Panc1 (cell line): ENCODE measurements around the gene TXNDC16. TPM values are rescaled to one million over a fixed set of nuclear protein-coding genes. Genes with fewer than 3 reads are reported as not detected.

Experiments
- ATAC-seq: fragments of 200-7000 bp; cut with Tn5 transposase; 2 replicates; pipeline ENCODE4 v1.9.1; 2020; ENCODE audit warnings: mild to moderate bottlenecking, moderate library complexity
- BruUV-seq: library from RNA; stranded (reverse); fragments of 400-500 nt; replicated peaks from 2 replicates; lab custom pipeline; 2021; lab: Mats Ljungman, UMichigan
- CTCF ChIA-PET: fragments of 300-600 bp; sonication (Branson Sonifier 250); formaldehyde crosslinking; loops from one replicate; lab custom pipeline; 2022; ENCODE audit warnings: antibody characterized with exemption; lab: Charles Lee
- POLR2A ChIA-PET: fragments of 300-600 bp; sonication (Branson Sonifier 250); formaldehyde crosslinking; loops from one replicate; lab custom pipeline; 2022; ENCODE audit warnings: antibody characterized with exemption; lab: Charles Lee
- DNase-seq: peaks from one replicate; pipeline ENCODE4 v3.0.0-alpha.2; 2010; ENCODE audit warnings: low read depth, low spot score
- H3K27ac ChIP-seq: 2 replicates; pipeline ENCODE4 v1.5.1; 2011; ENCODE audit warnings: mild to moderate bottlenecking, low read length, inconsistent platforms
- H3K27me3 ChIP-seq: fragments of 200-500 bp; sonication (Bioruptor generic); 2 replicates; pipeline ENCODE4 v1.6.0; 2014; ENCODE audit warnings: low read length, inconsistent platforms; ENCODE audit not compliant: control insufficient read depth, insufficient read depth
- H3K36me3 ChIP-seq: fragments of 200-500 bp; sonication (Bioruptor generic); 2 replicates; pipeline ENCODE4 v1.5.1; 2014; ENCODE audit warnings: inconsistent platforms, mild to moderate bottlenecking, low read length, moderate library complexity; ENCODE audit not compliant: control insufficient read depth, insufficient read depth
- H3K4me1 ChIP-seq: 2 replicates; pipeline ENCODE4 v1.5.1; 2011; ENCODE audit warnings: inconsistent platforms, mild to moderate bottlenecking, low read length, moderate library complexity; ENCODE audit not compliant: control insufficient read depth, insufficient read depth
- H3K4me3 ChIP-seq, 2 experiments: 2 replicates each; pipeline ENCODE4 v1.5.1; 2011 to 2012; ENCODE audit warnings: low read depth in 2 of 2, low read length in 2 of 2, mild to moderate bottlenecking in 2 of 2, inconsistent platforms in 1 of 2, moderate library complexity in 1 of 2
- H3K9me3 ChIP-seq: fragments of 200-500 bp; sonication (Bioruptor generic); 2 replicates; pipeline ENCODE4 v1.5.1; 2014; ENCODE audit warnings: low read depth, mild to moderate bottlenecking, inconsistent platforms, low read length, moderate library complexity; ENCODE audit not compliant: control insufficient read depth, insufficient read depth
- CTCF ChIP-seq: fragments of 450-650 bp; IDR thresholded peaks from 2 replicates; pipeline ENCODE4 v1.5.1; 2017; ENCODE audit warnings: mild to moderate bottlenecking
- POLR2AphosphoS5 ChIP-seq: IDR thresholded peaks from 2 replicates; pipeline ENCODE4 v1.6.1; 2012; ENCODE audit warnings: mild to moderate bottlenecking, low read depth, low read length, moderate library complexity
- REST ChIP-seq, 2 experiments: IDR thresholded peaks; 2 replicates each; pipeline ENCODE4 v1.6.1; 2011 to 2012; ENCODE audit warnings: low read depth in 2 of 2, control low read depth in 1 of 2, low read length in 1 of 2, mild to moderate bottlenecking in 1 of 2, moderate library complexity in 1 of 2; ENCODE audit not compliant: insufficient read depth in 1 of 2
- SIN3A ChIP-seq: IDR thresholded peaks from 2 replicates; pipeline ENCODE4 v1.6.1; 2012; ENCODE audit warnings: low read depth, mild to moderate bottlenecking, low read length, moderate library complexity, borderline replicate concordance; ENCODE audit not compliant: insufficient read depth
- TCF7L2 ChIP-seq: IDR thresholded peaks from 2 replicates; pipeline ENCODE4 v1.6.1; 2011; ENCODE audit warnings: mild to moderate bottlenecking, low read depth, low read length, inconsistent platforms
- in situ Hi-C: cut with HindIII; loops from 2 replicates; pipeline ENCODE4 v1.10.0; 2016; ENCODE audit warnings: low sequenced_read_pairs, low pct_unique_long_range_greater_than_20kb
- intact Hi-C: fragments of 100-400 bp; cut with micrococcal nuclease; formaldehyde crosslinking; loops from one replicate; pipeline ENCODE4 v1.10.0; 2022; ENCODE audit not compliant: unreplicated experiment
- total RNA-seq: library from RNA; stranded (reverse); gene quantifications from one replicate; pipeline ENCODE4 v1.2.1, GENCODE V29; 2021; ENCODE audit not compliant: unreplicated experiment

The TXNDC16 gene
- total RNA-seq, 1 experiment from 2014 or later: 4.9 TPM

DNA sequence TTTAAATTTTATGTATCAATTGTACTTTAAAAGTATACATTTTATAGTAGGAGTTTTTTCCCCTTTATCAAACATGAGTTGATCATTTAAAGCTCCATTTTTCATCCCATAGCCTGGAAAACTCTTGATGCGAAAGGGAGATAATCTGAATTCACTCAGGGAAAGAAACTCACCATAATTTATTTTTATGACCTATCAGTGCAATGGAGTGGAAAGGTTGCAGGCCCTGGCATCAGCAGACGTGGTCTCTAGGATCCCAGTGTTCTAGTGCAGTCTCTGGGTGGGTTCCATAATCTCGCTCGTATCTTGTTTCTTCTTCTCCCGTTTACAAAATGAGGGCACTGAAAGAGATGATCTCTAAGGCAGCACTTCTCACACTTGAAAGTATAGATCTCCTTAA lies 153.2 kb downstream of the TXNDC16 start:
- CTCF ChIA-PET: no interaction called here
- DNase-seq (no peak), ATAC-seq (no peak)
- Histone ChIP-seq H3K4me1 (no peaks in the 10 kb centered on the region), H3K4me3 (no peak overlapping the region), H3K9me3 (no peaks in the 10 kb centered on the region), H3K36me3 (no peaks in the 10 kb centered on the region), H3K27ac (no peak overlapping the region), H3K27me3 (no peaks in the 10 kb centered on the region; the same call in 1 of the 2 replicates)
- BruUV-seq: no TSS peak
- POLR2A ChIA-PET: no interaction called here
- TF ChIP-seq POLR2AphosphoS5 (no peak), SIN3A (no peak), TCF7L2 (no peak), CTCF (no peak), REST (IDR thresholded peaks at IDR 0.05; ENCODE audit: insufficient read depth in 1 of 2, low read depth in 2 of 2, low read length in 1 of 2) (no peak)
- in situ Hi-C loops: no loop called here
- intact Hi-C loops: no loop called here

DNA sequence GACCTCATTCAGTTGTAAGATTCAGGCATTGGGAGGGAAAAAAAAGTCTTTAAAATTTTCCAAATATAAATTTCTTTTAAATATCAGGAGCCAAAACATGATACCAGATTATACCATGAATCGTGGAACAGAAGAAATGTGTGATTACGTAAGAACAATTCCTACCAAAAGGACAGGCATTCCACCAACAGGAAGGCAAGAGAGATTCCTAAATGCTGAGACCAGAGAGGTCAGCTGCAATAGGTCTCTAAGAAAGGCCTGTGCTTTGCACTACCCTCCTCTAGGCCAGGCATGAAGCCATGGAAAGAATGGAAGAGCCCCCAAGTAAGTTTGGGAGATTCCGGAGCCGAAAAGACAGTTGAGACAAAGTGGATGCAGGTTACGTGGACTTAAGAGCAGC lies 154.5 kb downstream of the TXNDC16 start:
- Histone ChIP-seq H3K4me1 (no peaks in the 10 kb centered on the region), H3K27ac (no peak overlapping the region), H3K27me3 (no peaks in the 10 kb centered on the region; the same call in 1 of the 2 replicates), H3K36me3 (no peaks in the 10 kb centered on the region), H3K9me3 (no peaks in the 10 kb centered on the region), H3K4me3 (no peak overlapping the region)
- DNase-seq: no peak
- ATAC-seq: no peak
- intact Hi-C loops: no loop called here
- BruUV-seq: no TSS peak
- no peak for TF ChIP-seq REST (IDR thresholded peaks at IDR 0.05; ENCODE audit: insufficient read depth in 1 of 2, low read depth in 2 of 2, low read length in 1 of 2)
- no peak for TF ChIP-seq SIN3A
- ChIA-PET POLR2A (no interaction called here), CTCF (no interaction called here)
- in situ Hi-C loops: no loop called here
